Measurements from ENCODE around the gene CLEC4F. TPM values are rescaled to one million over a fixed set of nuclear protein-coding genes. Genes with fewer than 3 reads are reported as not detected.

CLEC4F gene
- total RNA-seq, 1 donor from 2014 or later: not detected

- no peak for FAIRE-seq
- DNase-seq (ENCODE audit: low spot score in 2 of 2): peak; percentile 73 to 74
These were observed 30.9 kb downstream of the CLEC4F start for GRCh38 chr2:70789304-70790135.

GRCh38 chr2:70785137-70785911, 35.1 kb downstream of the CLEC4F start:
- peak in 1 of 2 donors; percentile 53 for DNase-seq (ENCODE audit: low spot score in 2 of 2)
- FAIRE-seq: no peak

GRCh38 chr2:70784320-70784719, 36.1 kb downstream of the CLEC4F start:
- FAIRE-seq: no peak

GRCh38 chr2:70779911-70780545, 40.4 kb downstream of the CLEC4F start:
- FAIRE-seq (no peak), DNase-seq (ENCODE audit: low spot score in 2 of 2) (no peak)

More at GRCh38 chr2:70784320-70784719, 36.1 kb downstream of the CLEC4F start:
- no peak for DNase-seq (ENCODE audit: low spot score in 2 of 2)

GRCh38 chr2:70779491-70779890, 40.9 kb downstream of the CLEC4F start:
- FAIRE-seq: no peak

GRCh38 chr2:70778676-70779075, 41.7 kb downstream of the CLEC4F start:
- no peak for FAIRE-seq

More at GRCh38 chr2:70779491-70779890, 40.9 kb downstream of the CLEC4F start:
- DNase-seq (ENCODE audit: low spot score in 2 of 2): no peak

GRCh38 chr2:70777450-70777849, 42.9 kb downstream of the CLEC4F start:
- DNase-seq (ENCODE audit: low spot score in 2 of 2) (no peak), FAIRE-seq (no peak)

More at GRCh38 chr2:70778676-70779075, 41.7 kb downstream of the CLEC4F start:
- no peak for DNase-seq (ENCODE audit: low spot score in 2 of 2)

GRCh38 chr2:70776266-70776665, 44.1 kb downstream of the CLEC4F start:
- DNase-seq (ENCODE audit: low spot score in 2 of 2): no peak
- FAIRE-seq: no peak

- no peak for DNase-seq (ENCODE audit: low spot score in 2 of 2)
- no peak for FAIRE-seq
These were observed 45.3 kb downstream of the CLEC4F start for GRCh38 chr2:70775141-70775540.

GRCh38 chr2:70772486-70773155, 47.8 kb downstream of the CLEC4F start:
- FAIRE-seq (no peak), DNase-seq (ENCODE audit: low spot score in 2 of 2) (no peak)

- DNase-seq (ENCODE audit: low spot score in 2 of 2) (no peak), FAIRE-seq (no peak)
These were observed 49.0 kb downstream of the CLEC4F start for GRCh38 chr2:70771446-70771845.

- FAIRE-seq: no peak
- DNase-seq (ENCODE audit: low spot score in 2 of 2): no peak
These were observed 50.9 kb downstream of the CLEC4F start for GRCh38 chr2:70769450-70769849.

- DNase-seq (ENCODE audit: low spot score in 2 of 2) (no peak), FAIRE-seq (no peak)
These were observed 51.8 kb downstream of the CLEC4F start for GRCh38 chr2:70768590-70769085.

- FAIRE-seq (no peak), DNase-seq (ENCODE audit: low spot score in 2 of 2) (peak; percentile 78 to 79)
These were observed 52.5 kb downstream of the CLEC4F start, which contains the start of gene ADD2 for GRCh38 chr2:70767699-70768589. ADD2 (minus strand) TSS chr2:70768200; CDS start chr2:70706408, 61,792 bp downstream.

- no peak for FAIRE-seq
- peak; percentile 27 to 41 for DNase-seq (ENCODE audit: low spot score in 2 of 2)
These were observed 53.2 kb downstream of the CLEC4F start for GRCh38 chr2:70767079-70767698.

GRCh38 chr2:70766357-70767078, 53.9 kb downstream of the CLEC4F start:
- no peak for FAIRE-seq
- DNase-seq (ENCODE audit: low spot score in 2 of 2): no peak

- DNase-seq (ENCODE audit: low spot score in 2 of 2) (no peak), FAIRE-seq (no peak)
These were observed 54.9 kb downstream of the CLEC4F start for GRCh38 chr2:70765507-70765906.

- no peak for FAIRE-seq
These were observed 61.0 kb downstream of the CLEC4F start for GRCh38 chr2:70759446-70759845.

More at GRCh38 chr2:70759446-70759845, 61.0 kb downstream of the CLEC4F start:
- no peak for DNase-seq (ENCODE audit: low spot score in 2 of 2)

Measured in frontal cortex (tissue), 4 donors.